SU-DHL-6 (cell line): ENCODE results near the gene JPH4.

Source experiments
- CTCF ChIP-seq: fragments of 200-600 bp; sonication (generic); IDR thresholded peaks from one replicate; pipeline ENCODE4 v1.5.1; 2017; ENCODE audit warnings: antibody characterized with exemption, mild to moderate bottlenecking, low read length, moderate library complexity; ENCODE audit not compliant: insufficient read depth, poor library complexity, severe bottlenecking
- EZH2phosphoT487 ChIP-seq: fragments of 200-600 bp; sonication (generic), shearing (Covaris generic); conservative IDR thresholded peaks from 2 replicates; pipeline ENCODE4 v1.6.1; 2018; ENCODE audit warnings: mild to moderate bottlenecking, antibody characterized with exemption, low read length, moderate library complexity, mixed read lengths

GRCh38 chr14:23615856-23616255 lies 37.3 kb upstream of the JPH4 start:
- TF ChIP-seq CTCF (no peak), EZH2phosphoT487 (no peak)
